Activated CD8-positive, alpha-beta memory T cell treated with anti-CD3 and anti-CD28 coated beads for 36 hours (primary cell): Measurements from ENCODE around the gene PIGQ. TPM values are rescaled to one million over a fixed set of nuclear protein-coding genes. Genes with fewer than 3 reads are reported as not detected.

Source experiments
- CTCF ChIA-PET: fragments of 350-600 bp; sonication (Branson Sonifier 250); formaldehyde crosslinking; loops from one replicate; lab custom pipeline; 2021; ENCODE audit warnings: antibody characterized with exemption; lab: Charles Lee
- POLR2A ChIA-PET: fragments of 350-600 bp; sonication (Branson Sonifier 250); formaldehyde crosslinking; loops from one replicate; lab custom pipeline; 2021; ENCODE audit warnings: antibody characterized with exemption; lab: Charles Lee
- total RNA-seq, 2 experiments: library from RNA; stranded (reverse); gene quantifications; one replicate each; pipeline ENCODE4 v1.2.3, GENCODE V29; 2021

The PIGQ gene
- total RNA-seq, 2 experiments from 2014 or later: 46.7 to 50.8 TPM

- CTCF ChIA-PET: no interaction called here
- POLR2A ChIA-PET: no interaction called here
These were observed 7.5 kb upstream of the PIGQ start for GRCh38 chr16:561957-562938.

GRCh38 chr16:563072-563644 is 6.6 kb upstream of the PIGQ start:
- CTCF ChIA-PET: no interaction called here
- POLR2A ChIA-PET: no interaction called here

- POLR2A ChIA-PET: no interaction called here
- CTCF ChIA-PET: no interaction called here
These were observed 4.9 kb upstream of the PIGQ start for GRCh38 chr16:564690-565418.

- CTCF ChIA-PET: no interaction called here
- POLR2A ChIA-PET: no interaction called here
These were observed 4.1 kb upstream of the PIGQ start for GRCh38 chr16:565419-566330.

- ChIA-PET POLR2A (interaction anchor here (0.6 to 1.5 kb wide), 3 partner anchors 18 to 344 kb away, joined by 3 to 9 read pairs (median 5); no protein-coding TSS in a partner anchor), CTCF (interaction anchor here (0.6 to 0.7 kb wide), 2 partner anchors 10 to 30 kb away, joined by 3 to 6 read pairs; no protein-coding TSS in a partner anchor)
These were observed 3.0 kb upstream of the PIGQ start, which contains the start of gene NHLRC4 for GRCh38 chr16:566475-567372. Gene NHLRC4 (plus strand): TSS chr16:567005. CDS start chr16:568048, 1,043 bp downstream.

- POLR2A ChIA-PET: interaction anchor here (0.9 to 1.5 kb wide), 2 partner anchors 17 to 21 kb away, joined by 3 to 5 read pairs; no protein-coding TSS in a partner anchor
- CTCF ChIA-PET: interaction anchor here (0.6 to 1.7 kb wide), 3 partner anchors 10 to 41 kb away, joined by 3 to 6 read pairs (median 3); no protein-coding TSS in a partner anchor
These were observed 2.2 kb upstream of the PIGQ start for GRCh38 chr16:567373-568256.

- ChIA-PET CTCF (interaction anchor here (1.0 to 1.7 kb wide), 3 partner anchors 11 to 177 kb away, joined by 3 to 4 read pairs (median 3); no protein-coding TSS in a partner anchor), POLR2A (interaction anchor here (1.1 kb wide), 1 partner anchor 41 kb away, joined by 3 read pairs; the partner anchor contains the start of gene CAPN15)
These were observed 1.1 kb upstream of the PIGQ start for GRCh38 chr16:568401-569258.

GRCh38 chr16:572865-573650 is 3.3 kb downstream of the PIGQ start:
- ChIA-PET POLR2A (no interaction called here), CTCF (no interaction called here)

GRCh38 chr16:574021-574760 is 4.4 kb downstream of the PIGQ start:
- ChIA-PET POLR2A (no interaction called here), CTCF (no interaction called here)

GRCh38 chr16:575354-576196 is 5.8 kb downstream of the PIGQ start:
- POLR2A ChIA-PET: no interaction called here
- CTCF ChIA-PET: no interaction called here

- ChIA-PET POLR2A (interaction anchor here (1.2 kb wide), 1 partner anchor 11 kb away, joined by 5 read pairs; no protein-coding TSS in a partner anchor), CTCF (no interaction called here)
These were observed 6.5 kb downstream of the PIGQ start for GRCh38 chr16:576197-576822.

GRCh38 chr16:576823-577201 is 7.0 kb downstream of the PIGQ start:
- ChIA-PET CTCF (interaction anchor here (0.7 to 2.9 kb wide), 2 partner anchors 10 kb away, joined by 6 to 17 read pairs; partner anchors contain the start of gene NHLRC4), POLR2A (interaction anchor here (0.6 to 1.2 kb wide), 2 partner anchors 11 to 21 kb away, joined by 4 to 5 read pairs; no protein-coding TSS in a partner anchor)
